ENCODE data around the gene HSFY1.
"Not testable (repeated sequence)": the region's sequence is repeated elsewhere in the genome, so short reads cannot be mapped to it uniquely, and the experiment has no call there.

Gene HSFY1

GRCh38 chrY:18546420-18546819 lies at the start of gene HSFY1:
TSS of gene HSFY1 (plus strand) at chrY:18546720. CDS start at chrY:18546788, 68 bp downstream.
- H3K36me3 ChIP-seq, H3K9me3 ChIP-seq, H3K4me3 ChIP-seq, H4K20me1 ChIP-seq, H3K27ac ChIP-seq, H3K4me1 ChIP-seq, H3K4me2 ChIP-seq, H3K27me3 ChIP-seq, H3K9ac ChIP-seq: not testable (repeated sequence)

DNA sequence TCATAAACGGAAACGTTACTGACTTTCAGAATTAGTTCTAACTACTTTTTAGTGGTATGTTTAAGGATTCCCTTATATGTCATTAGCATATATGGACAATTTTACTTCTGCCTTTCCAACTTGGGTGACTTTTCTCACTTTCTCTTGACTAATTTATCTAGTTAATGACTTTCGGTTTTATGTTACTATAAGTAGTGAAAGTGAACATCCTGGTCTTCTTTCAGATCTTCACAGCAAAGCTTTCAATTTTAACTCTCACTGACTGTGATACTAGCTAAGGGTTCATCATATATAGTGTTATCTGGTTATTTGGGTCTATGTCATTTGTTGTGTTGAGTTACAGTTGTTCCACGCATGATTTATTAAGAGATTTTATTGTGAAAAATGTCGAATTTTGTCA lies 42.3 kb upstream of the HSFY1 start:
- H3K36me3 ChIP-seq, H3K4me3 ChIP-seq, H3K9me3 ChIP-seq: not testable (repeated sequence)

DNA sequence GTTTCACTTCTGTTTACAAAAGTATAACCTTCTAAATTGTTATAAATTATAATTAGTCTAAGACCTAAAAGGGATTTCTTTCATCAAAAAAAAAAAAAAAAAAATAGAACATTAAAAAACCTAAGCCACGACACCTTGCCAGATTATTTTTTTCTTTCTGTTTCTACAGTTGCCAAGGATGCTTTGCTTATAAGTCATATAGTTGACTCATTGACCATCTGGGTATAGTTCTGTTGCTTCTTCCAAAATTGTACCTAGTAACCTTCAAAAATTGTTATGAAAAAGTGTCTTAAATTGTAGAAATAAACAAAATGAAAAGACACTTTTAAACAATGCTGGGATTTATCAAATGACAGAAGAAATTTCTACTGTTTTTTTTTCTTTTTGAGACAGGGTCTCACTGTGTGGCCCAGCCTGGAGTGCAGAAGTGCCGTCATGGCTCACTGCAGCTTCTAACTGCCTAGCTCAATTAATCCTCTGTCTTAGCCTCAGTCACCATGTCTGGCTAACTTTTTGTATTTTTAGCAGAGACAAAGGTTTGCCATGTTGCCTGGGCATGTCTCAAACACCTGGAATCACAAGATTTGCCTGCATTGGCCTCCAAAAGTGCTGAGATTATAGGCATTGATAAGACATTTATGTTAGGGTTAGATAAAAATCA lies 15.4 kb upstream of the HSFY1 start:
- not testable (repeated sequence) for H3K9ac ChIP-seq, H3K4me3 ChIP-seq, H3K27ac ChIP-seq, H3K4me1 ChIP-seq, H3K4me2 ChIP-seq, H3K9me3 ChIP-seq, H3K27me3 ChIP-seq, H4K20me1 ChIP-seq, H3K36me3 ChIP-seq

More for the DNA sequence above, 42.3 kb upstream of the HSFY1 start:
- H3K27me3 ChIP-seq, H3K9ac ChIP-seq, H3K4me1 ChIP-seq, H4K20me1 ChIP-seq, H3K4me2 ChIP-seq, H3K27ac ChIP-seq: not testable (repeated sequence)

- H3K9me3 ChIP-seq, H3K27me3 ChIP-seq, H3K27ac ChIP-seq: not testable (repeated sequence)
Measured at GRCh38 chrY:18538952-18539351, 7.6 kb upstream of the HSFY1 start.

GRCh38 chrY:18553132-18553531 lies 6.6 kb downstream of the HSFY1 start:
- not testable (repeated sequence) for H3K27me3 ChIP-seq, H3K9me3 ChIP-seq, H3K4me2 ChIP-seq, H3K4me1 ChIP-seq, H4K20me1 ChIP-seq, H3K9ac ChIP-seq, H3K4me3 ChIP-seq, H3K36me3 ChIP-seq, H3K27ac ChIP-seq

More at GRCh38 chrY:18538952-18539351, 7.6 kb upstream of the HSFY1 start:
- H3K4me2 ChIP-seq, H3K36me3 ChIP-seq, H3K9ac ChIP-seq, H3K4me1 ChIP-seq, H4K20me1 ChIP-seq, H3K4me3 ChIP-seq: not testable (repeated sequence)

DNA sequence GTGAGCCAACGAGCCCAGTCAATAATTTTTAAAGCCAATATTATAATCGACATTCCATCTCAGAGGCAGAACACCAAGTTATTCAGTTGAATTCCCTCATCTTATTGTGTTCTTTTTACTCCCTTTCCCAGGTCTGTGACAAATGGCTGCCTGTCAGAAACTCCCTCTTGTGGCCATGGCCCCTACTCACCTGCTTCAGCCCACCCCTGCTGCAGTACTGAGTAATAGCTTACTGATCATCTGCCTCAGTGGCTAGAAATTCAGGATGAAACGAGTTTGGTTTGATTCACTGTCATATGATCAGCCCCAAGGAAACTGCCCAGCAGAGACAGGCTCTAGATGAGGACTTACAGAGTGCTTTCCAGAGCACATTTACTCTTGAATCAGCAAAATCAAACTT lies 19.4 kb downstream of the HSFY1 start:
- H3K27me3 ChIP-seq, H3K4me3 ChIP-seq, H3K9ac ChIP-seq, H3K27ac ChIP-seq, H4K20me1 ChIP-seq, H3K9me3 ChIP-seq, H3K4me1 ChIP-seq, H3K36me3 ChIP-seq, H3K4me2 ChIP-seq: not testable (repeated sequence)

Measured in BLaER1 (cell line).